ENCODE results near the gene TOMM20. TPM values are rescaled to one million over a fixed set of nuclear protein-coding genes. Genes with fewer than 3 reads are reported as not detected.

The TOMM20 gene
- total RNA-seq, 1 donor from 2014 or later = 100 TPM

DNA sequence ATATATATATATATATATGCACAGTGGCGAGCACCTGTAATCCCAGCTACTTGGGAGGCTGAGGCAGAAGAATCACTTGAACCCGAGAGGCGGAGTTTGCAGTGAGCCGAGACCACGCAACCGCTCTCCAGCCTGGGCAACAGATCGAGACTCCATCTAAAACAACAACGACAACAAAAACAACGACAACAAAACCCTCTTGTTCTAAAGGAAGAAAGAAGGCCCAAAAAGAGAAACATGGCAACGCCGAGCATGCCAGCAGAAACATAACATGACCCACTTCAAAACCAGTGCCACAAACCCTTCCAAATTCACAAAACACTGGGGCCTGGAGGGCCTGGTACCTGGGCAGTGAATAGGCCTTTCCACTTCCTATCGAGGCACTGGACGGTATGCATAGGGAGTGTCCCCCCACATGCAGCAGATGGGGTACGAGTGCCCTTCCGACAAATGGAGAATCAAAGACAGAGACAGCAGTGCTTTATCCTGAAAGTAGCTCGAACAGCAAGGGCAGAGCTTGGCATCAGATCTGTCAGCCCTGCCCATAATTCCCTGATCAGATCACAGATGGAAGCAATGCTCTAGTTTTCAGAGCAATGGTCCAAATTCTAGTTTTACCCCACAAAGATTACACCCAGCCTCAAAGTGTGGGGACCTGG is 52.0 kb downstream of the TOMM20 start:
- TF ChIP-seq, protein P1, sequence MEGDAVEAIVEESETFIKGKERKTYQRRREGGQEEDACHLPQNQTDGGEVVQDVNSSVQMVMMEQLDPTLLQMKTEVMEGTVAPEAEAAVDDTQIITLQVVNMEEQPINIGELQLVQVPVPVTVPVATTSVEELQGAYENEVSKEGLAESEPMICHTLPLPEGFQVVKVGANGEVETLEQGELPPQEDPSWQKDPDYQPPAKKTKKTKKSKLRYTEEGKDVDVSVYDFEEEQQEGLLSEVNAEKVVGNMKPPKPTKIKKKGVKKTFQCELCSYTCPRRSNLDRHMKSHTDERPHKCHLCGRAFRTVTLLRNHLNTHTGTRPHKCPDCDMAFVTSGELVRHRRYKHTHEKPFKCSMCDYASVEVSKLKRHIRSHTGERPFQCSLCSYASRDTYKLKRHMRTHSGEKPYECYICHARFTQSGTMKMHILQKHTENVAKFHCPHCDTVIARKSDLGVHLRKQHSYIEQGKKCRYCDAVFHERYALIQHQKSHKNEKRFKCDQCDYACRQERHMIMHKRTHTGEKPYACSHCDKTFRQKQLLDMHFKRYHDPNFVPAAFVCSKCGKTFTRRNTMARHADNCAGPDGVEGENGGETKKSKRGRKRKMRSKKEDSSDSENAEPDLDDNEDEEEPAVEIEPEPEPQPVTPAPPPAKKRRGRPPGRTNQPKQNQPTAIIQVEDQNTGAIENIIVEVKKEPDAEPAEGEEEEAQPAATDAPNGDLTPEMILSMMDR (IDR thresholded peaks at IDR 0.05) = no peak
- Mint-ChIP-seq H3K36me3 (ENCODE audit: unreplicated experiment) (no peaks in the 10 kb centered on the region), H3K4me1 (ENCODE audit: unreplicated experiment) (peaks cover 33% of the 10 kb centered on the region), H3K9me3 (ENCODE audit: unreplicated experiment) (no peaks in the 10 kb centered on the region), H3K27me3 (ENCODE audit: unreplicated experiment) (no peaks in the 10 kb centered on the region), H3K4me3 (ENCODE audit: unreplicated experiment) (no peak overlapping the region), H3K27ac (ENCODE audit: unreplicated experiment) (peak overlapping the region; percentile 35)
- no peak for DNase-seq (ENCODE audit: extremely low spot score, unreplicated experiment)

DNA sequence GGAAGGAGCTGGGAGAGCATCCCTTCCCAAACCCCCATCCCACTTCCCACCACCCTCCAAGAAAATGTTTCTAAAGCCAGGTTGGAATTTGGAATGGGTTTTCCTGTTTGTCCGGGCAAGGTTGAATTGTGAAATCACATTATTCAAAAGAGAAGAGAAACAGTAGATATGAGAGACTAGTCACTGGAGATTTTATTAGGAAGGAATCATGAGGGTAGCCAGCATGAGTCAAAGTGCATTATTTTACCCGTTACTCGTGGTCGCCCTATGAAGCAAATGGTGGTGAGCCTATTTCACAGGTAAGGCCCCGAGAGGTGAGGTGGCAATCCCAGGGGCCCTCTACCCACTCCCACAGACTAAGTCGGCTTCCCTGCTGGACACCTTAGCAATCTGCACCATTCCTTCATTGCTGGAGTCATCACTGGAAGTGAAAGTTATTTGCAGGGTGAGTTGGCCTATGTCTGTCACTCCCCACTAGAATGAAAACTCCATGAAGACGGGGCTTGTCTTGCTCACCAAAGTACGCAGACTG is 52.8 kb downstream of the TOMM20 start:
- H3K27me3 Mint-ChIP-seq (ENCODE audit: unreplicated experiment) = no peaks in the 10 kb centered on the region
- H3K9me3 Mint-ChIP-seq (ENCODE audit: unreplicated experiment) = no peaks in the 10 kb centered on the region
- no peaks in the 10 kb centered on the region for H3K36me3 Mint-ChIP-seq (ENCODE audit: unreplicated experiment)
- TF ChIP-seq, protein P1 (IDR thresholded peaks at IDR 0.05) = no peak
- H3K4me1 Mint-ChIP-seq (ENCODE audit: unreplicated experiment) = peaks cover 27% of the 10 kb centered on the region
- H3K4me3 Mint-ChIP-seq (ENCODE audit: unreplicated experiment) = no peak overlapping the region
- no peak for DNase-seq (ENCODE audit: extremely low spot score, unreplicated experiment)
- H3K27ac Mint-ChIP-seq (ENCODE audit: unreplicated experiment) = peak overlapping the region; percentile 96

DNA sequence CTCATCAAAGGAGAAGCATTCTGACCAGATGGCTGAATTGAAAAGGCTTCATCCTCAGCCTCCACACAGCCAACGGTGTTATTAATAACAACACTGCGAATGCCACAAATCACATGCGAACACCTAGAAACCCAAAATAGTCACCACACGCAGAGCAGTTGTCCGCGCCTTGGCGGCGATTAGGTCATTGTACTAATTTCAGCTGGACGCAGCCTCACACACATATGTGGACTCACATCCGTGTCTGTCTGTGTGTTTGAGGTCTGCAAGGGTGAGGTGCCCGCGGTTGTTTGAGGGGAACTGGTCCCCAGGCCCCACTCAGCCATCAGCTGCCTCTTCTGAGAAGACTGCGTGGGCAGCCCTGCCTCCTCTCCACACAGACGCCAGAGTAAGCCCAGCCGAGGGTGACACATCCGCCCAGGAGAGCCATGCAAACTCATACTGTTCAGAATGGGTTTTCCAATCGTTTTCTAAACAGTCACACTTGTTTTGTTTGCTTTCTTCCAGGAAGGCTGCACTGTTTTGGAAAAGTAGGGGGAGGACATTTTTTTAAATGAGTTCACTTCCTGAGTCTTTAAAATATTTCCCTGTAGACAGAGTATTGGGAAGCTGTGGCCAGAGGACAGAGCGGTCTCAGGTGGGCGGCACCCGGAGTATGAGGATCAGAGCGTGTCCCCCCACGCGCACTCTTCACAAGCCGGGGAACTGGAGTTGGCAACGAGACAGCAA is 53.4 kb downstream of the TOMM20 start:
- H3K27me3 Mint-ChIP-seq (ENCODE audit: unreplicated experiment) = no peaks in the 10 kb centered on the region
- H3K27ac Mint-ChIP-seq (ENCODE audit: unreplicated experiment) = peak overlapping the region; percentile 96
- peaks cover 29% of the 10 kb centered on the region for H3K4me1 Mint-ChIP-seq (ENCODE audit: unreplicated experiment)
- no peaks in the 10 kb centered on the region for H3K9me3 Mint-ChIP-seq (ENCODE audit: unreplicated experiment)
- no peaks in the 10 kb centered on the region for H3K36me3 Mint-ChIP-seq (ENCODE audit: unreplicated experiment)
- TF ChIP-seq, protein P1 (IDR thresholded peaks at IDR 0.05) = no peak
- DNase-seq (ENCODE audit: extremely low spot score, unreplicated experiment) = no peak
- no peak overlapping the region for H3K4me3 Mint-ChIP-seq (ENCODE audit: unreplicated experiment)

DNA sequence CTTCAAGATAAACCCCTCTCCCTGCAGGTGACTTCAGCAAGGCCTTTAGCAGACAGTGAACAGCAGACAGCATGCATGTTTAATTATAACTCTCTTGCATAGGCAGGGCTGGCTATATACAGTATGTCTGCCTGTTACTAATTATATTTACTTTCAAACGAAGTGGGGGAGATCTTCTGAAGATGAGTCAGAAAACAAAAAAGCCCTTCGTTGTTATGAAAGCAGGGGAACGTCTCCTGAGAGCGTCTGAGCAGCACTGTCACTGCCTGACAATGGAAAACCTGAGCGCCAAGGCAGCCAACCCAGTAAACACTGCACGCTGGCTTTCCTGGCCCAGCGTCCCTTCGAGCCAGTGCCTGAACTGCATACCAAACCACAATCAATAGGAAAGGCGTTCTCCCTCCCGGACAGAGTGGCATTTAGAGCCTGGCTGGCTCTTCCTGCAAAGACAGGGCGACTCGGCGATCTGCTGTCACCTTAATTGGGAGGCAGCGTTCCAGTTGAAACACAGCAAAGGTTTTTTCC is 54.1 kb downstream of the TOMM20 start:
- H3K36me3 Mint-ChIP-seq (ENCODE audit: unreplicated experiment) = no peaks in the 10 kb centered on the region
- H3K4me1 Mint-ChIP-seq (ENCODE audit: unreplicated experiment) = peaks cover 27% of the 10 kb centered on the region
- TF ChIP-seq, protein P1 (IDR thresholded peaks at IDR 0.05) = no peak
- H3K4me3 Mint-ChIP-seq (ENCODE audit: unreplicated experiment) = no peak overlapping the region
- H3K9me3 Mint-ChIP-seq (ENCODE audit: unreplicated experiment) = no peaks in the 10 kb centered on the region
- DNase-seq (ENCODE audit: extremely low spot score, unreplicated experiment) = no peak
- peak overlapping the region; percentile 96 for H3K27ac Mint-ChIP-seq (ENCODE audit: unreplicated experiment)
- H3K27me3 Mint-ChIP-seq (ENCODE audit: unreplicated experiment) = no peaks in the 10 kb centered on the region

DNA sequence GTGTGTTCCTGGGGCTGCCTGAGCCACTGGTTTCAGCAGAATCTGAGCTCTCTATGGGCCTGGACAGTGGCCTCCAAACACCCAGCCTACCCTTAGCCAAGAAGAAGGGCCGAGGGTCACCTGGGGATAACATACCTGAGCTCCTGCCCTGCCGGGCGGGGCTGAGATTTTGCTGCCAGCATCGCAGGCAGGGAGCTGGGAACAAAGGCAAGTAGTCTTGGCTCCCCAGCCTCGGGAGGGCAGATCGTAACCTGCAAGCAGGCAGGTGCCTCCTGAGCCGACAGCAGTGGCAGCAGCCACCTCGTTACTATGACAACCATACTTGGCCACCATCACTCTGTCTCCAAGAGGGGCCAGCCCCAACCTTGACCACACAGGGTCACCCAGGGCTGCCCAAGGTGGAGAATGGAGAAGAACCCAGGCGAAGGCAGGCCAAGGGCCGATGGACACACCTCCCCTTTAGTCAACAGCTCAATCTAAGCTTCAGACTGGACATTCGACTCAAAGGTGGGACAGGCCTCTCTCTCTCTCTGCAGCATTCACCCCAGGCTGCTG is 54.6 kb downstream of the TOMM20 start:
- Mint-ChIP-seq H3K27ac (ENCODE audit: unreplicated experiment) (peak overlapping the region; percentile 96), H3K27me3 (ENCODE audit: unreplicated experiment) (no peaks in the 10 kb centered on the region), H3K36me3 (ENCODE audit: unreplicated experiment) (no peaks in the 10 kb centered on the region), H3K9me3 (ENCODE audit: unreplicated experiment) (no peaks in the 10 kb centered on the region), H3K4me3 (ENCODE audit: unreplicated experiment) (no peak overlapping the region), H3K4me1 (ENCODE audit: unreplicated experiment) (peaks cover 32% of the 10 kb centered on the region)
- TF ChIP-seq, protein P1 (IDR thresholded peaks at IDR 0.05) = no peak
- no peak for DNase-seq (ENCODE audit: extremely low spot score, unreplicated experiment)
